Measurements from ENCODE around the gene CENPP.

The CENPP gene

DNA sequence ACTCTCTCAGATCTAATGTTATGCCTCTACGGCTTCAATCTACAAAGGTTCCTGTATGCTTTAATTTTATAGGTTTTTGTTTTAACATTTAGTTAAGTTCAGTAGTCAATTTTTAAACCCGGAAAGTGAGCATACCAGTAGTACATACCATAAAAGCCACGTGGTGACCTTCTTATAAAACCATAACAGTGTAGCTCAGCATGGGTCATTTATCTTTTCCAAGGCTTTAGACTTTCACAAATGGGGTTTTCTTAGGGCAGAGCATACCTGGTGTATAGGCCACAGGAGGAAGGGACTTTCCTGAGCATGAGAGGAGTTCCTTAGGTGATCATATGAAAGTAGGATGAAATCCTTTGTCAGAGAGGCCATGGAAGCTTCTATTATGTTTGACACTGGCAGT lies 186.9 kb downstream of the CENPP start:
- Histone ChIP-seq H3K4me3 (ENCODE audit: low read depth in 1 of 2, low read length in 1 of 2) (no peak overlapping the region), H3K4me1 (ENCODE audit: control insufficient read depth in 1 of 2, insufficient read depth in 1 of 2, low read depth in 1 of 2, low read length in 1 of 2) (peaks cover 0 to 1% of the 10 kb centered on the region in 2 experiments), H3K9me3 (no peaks in the 10 kb centered on the region), H3K27me3 (no peaks in the 10 kb centered on the region), H3K27ac (no peak overlapping the region), H3K36me3 (no peaks in the 10 kb centered on the region)
- TF ChIP-seq, protein P1, sequence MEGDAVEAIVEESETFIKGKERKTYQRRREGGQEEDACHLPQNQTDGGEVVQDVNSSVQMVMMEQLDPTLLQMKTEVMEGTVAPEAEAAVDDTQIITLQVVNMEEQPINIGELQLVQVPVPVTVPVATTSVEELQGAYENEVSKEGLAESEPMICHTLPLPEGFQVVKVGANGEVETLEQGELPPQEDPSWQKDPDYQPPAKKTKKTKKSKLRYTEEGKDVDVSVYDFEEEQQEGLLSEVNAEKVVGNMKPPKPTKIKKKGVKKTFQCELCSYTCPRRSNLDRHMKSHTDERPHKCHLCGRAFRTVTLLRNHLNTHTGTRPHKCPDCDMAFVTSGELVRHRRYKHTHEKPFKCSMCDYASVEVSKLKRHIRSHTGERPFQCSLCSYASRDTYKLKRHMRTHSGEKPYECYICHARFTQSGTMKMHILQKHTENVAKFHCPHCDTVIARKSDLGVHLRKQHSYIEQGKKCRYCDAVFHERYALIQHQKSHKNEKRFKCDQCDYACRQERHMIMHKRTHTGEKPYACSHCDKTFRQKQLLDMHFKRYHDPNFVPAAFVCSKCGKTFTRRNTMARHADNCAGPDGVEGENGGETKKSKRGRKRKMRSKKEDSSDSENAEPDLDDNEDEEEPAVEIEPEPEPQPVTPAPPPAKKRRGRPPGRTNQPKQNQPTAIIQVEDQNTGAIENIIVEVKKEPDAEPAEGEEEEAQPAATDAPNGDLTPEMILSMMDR (IDR thresholded peaks at IDR 0.05), result no peak

DNA sequence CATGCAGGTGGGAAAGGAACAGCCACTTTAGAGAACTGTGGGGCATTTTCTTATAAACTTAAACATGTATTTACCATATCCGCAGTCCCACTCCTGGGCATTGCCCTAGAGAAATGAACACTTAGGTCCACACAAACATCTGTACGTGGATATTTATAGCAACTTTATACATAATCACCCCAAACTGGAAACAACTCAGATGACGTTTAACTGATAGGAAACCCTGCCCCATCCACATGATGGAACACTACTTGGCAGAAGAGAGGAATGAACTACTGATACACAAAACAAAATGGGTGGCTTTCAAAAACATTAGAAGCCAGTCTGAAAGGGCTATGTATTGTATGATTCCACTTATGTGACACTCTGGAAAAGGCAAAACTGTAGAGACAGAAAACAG lies 187.6 kb downstream of the CENPP start:
- Histone ChIP-seq H3K4me3 (ENCODE audit: low read depth in 1 of 2, low read length in 1 of 2) (no peak overlapping the region), H3K27ac (no peak overlapping the region), H3K4me1 (ENCODE audit: control insufficient read depth in 1 of 2, insufficient read depth in 1 of 2, low read depth in 1 of 2, low read length in 1 of 2) (no peaks in the 10 kb centered on the region), H3K9me3 (no peaks in the 10 kb centered on the region), H3K27me3 (no peaks in the 10 kb centered on the region), H3K36me3 (no peaks in the 10 kb centered on the region)
- TF ChIP-seq, protein P1 (IDR thresholded peaks at IDR 0.05), result no peak

DNA sequence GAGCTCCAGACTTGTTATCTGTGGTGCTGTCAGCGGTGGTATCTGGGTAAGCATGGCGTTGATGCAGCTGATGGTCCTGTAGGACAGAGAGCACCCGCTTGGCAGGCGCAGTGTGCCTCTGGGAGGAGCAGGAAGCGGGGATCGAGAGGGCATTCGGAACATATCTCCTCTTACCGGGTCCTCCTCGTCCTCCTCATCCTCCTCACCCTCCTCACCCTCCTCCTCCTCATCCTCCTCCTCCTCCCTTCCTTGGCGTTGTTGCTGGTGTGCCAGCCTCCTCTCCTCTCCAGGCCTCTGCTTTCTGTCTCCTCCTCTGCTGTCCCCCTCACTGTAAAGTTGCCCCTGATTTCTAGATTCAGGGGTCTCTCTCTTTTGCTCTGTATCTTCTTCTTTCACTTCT lies 188.9 kb downstream of the CENPP start:
- no peaks in the 10 kb centered on the region for H3K27me3 ChIP-seq
- H3K36me3 ChIP-seq, result no peaks in the 10 kb centered on the region
- H3K27ac ChIP-seq, result no peak overlapping the region
- no peaks in the 10 kb centered on the region for H3K9me3 ChIP-seq
- H3K4me1 ChIP-seq (ENCODE audit: control insufficient read depth in 1 of 2, insufficient read depth in 1 of 2, low read depth in 1 of 2, low read length in 1 of 2), result no peaks in the 10 kb centered on the region
- TF ChIP-seq, protein P1 (IDR thresholded peaks at IDR 0.05), result no peak
- H3K4me3 ChIP-seq (ENCODE audit: low read depth in 1 of 2, low read length in 1 of 2), result no peak overlapping the region

DNA sequence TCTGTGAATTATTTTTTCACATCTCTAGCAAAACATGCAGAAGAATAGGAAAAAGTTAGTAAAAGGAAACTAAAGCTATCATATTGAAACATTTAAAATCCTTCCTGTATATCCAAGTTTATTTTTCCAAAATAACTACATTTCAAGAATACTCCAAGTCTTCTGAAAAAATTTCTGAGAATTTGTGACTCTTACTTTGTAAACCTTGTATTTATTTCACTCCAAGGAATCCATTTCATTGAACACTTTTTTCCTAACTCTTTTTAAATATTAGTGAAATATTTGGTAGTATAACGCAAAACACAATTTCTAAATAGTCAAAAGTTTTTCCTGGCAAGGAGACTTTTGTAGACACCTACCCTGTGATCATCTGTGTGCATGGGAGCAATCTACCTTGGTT lies 190.8 kb downstream of the CENPP start:
- no peaks in the 10 kb centered on the region for H3K27me3 ChIP-seq
- no peaks in the 10 kb centered on the region for H3K36me3 ChIP-seq
- H3K27ac ChIP-seq, result no peak overlapping the region
- H3K4me3 ChIP-seq (ENCODE audit: low read depth in 1 of 2, low read length in 1 of 2), result no peak overlapping the region
- H3K9me3 ChIP-seq, result no peaks in the 10 kb centered on the region
- TF ChIP-seq, protein P1 (IDR thresholded peaks at IDR 0.05), result no peak
- H3K4me1 ChIP-seq (ENCODE audit: control insufficient read depth in 1 of 2, insufficient read depth in 1 of 2, low read depth in 1 of 2, low read length in 1 of 2), result no peaks in the 10 kb centered on the region

DNA sequence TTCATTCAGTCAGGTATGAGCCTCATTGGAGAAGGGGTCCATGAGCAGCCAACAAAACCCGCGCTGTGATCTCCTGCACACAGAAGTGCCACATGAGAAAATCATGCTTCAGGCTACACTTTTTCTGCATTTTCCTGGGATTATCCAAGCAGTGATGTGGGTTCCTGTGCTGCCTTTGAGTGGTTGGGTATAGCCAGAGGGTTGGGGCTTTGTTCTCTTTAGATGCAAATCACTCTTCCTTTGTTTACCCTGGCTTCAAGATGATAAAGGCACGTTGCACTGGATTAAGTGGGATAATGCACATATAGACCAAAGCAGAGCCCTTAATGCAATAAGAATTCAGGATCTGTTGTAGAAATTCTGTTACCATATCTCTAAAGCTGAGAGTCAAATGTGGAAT lies 191.3 kb downstream of the CENPP start:
- no peaks in the 10 kb centered on the region for H3K4me1 ChIP-seq (ENCODE audit: control insufficient read depth in 1 of 2, insufficient read depth in 1 of 2, low read depth in 1 of 2, low read length in 1 of 2)
- TF ChIP-seq, protein P1 (IDR thresholded peaks at IDR 0.05), result no peak
- H3K36me3 ChIP-seq, result no peaks in the 10 kb centered on the region

DNA sequence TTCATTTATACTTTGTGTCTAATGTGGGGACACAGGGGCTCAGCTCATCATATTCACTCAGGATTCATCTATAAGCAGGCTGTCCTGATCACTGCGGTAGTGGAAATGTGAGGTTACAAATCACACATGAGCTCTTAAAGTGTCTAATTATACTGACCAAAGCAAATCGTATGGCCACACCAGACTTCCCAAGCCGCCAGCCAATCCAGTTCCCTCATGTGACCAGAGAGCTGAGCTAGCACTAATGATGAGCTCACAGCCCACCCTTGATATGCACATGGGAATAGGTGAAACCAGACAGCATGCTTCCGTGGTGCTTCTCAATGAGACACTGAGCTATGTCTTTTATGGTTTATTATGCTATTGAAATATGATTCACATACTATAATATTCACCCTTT lies 192.4 kb downstream of the CENPP start:
- Histone ChIP-seq H3K4me3 (ENCODE audit: low read depth in 1 of 2, low read length in 1 of 2) (no peak overlapping the region), H3K9me3 (no peaks in the 10 kb centered on the region), H3K27ac (no peak overlapping the region), H3K4me1 (ENCODE audit: control insufficient read depth in 1 of 2, insufficient read depth in 1 of 2, low read depth in 1 of 2, low read length in 1 of 2) (no peaks in the 10 kb centered on the region), H3K36me3 (no peaks in the 10 kb centered on the region), H3K27me3 (no peaks in the 10 kb centered on the region)
- TF ChIP-seq, protein P1 (IDR thresholded peaks at IDR 0.05), result no peak

More for the DNA sequence above, 191.3 kb downstream of the CENPP start:
- H3K27me3 ChIP-seq, result no peaks in the 10 kb centered on the region
- no peak overlapping the region for H3K27ac ChIP-seq
- no peaks in the 10 kb centered on the region for H3K9me3 ChIP-seq
- no peak overlapping the region for H3K4me3 ChIP-seq (ENCODE audit: low read depth in 1 of 2, low read length in 1 of 2)
